T-cell (primary cell): Measurements from ENCODE around the gene EID1. TPM values are rescaled to one million over a fixed set of nuclear protein-coding genes. Genes with fewer than 3 reads are reported as not detected.

Experiments
- ATAC-seq, 4 experiments: fragments of 200-7000 bp in 3 of 4; fragments of 150-1000 bp in 1 of 4; cut with Tn5 transposase; replicated peaks in 1 of 4; 1 replicate in 3 of 4; 2 replicates in 1 of 4; pipeline ENCODE4 v1.10.0; 2021; ENCODE audit warnings: moderate library complexity in 3 of 4, mild to moderate bottlenecking in 2 of 4, moderate number of reproducible peaks in 1 of 4
- CTCF ChIA-PET, 2 donors: fragments of 300-600 bp; sonication (Branson Sonifier 250); formaldehyde crosslinking; loops; one replicate each; lab custom pipeline; 2022; ENCODE audit warnings: antibody characterized with exemption in 2 of 2; lab: Charles Lee
- POLR2A ChIA-PET, 2 donors: fragments of 300-600 bp; sonication (Branson Sonifier 250); formaldehyde crosslinking; loops; one replicate each; lab custom pipeline; 2022; ENCODE audit warnings: antibody characterized with exemption in 2 of 2; lab: Charles Lee
- DNase-seq, 35 experiments: peaks; one replicate each; pipeline versions ENCODE4 v3.0.0 to v3.0.0-alpha.2; 2013 to 2023
- H3K27ac ChIP-seq: one replicate; pipeline ENCODE4 v1.5.1; 2013; ENCODE audit warnings: low read length
- H3K27me3 ChIP-seq, 2 experiments: replicated peaks in 1 of 2; 1 replicate in 1 of 2; 2 replicates in 1 of 2; pipeline versions ENCODE4 v1.6.1 to v1.7.0; 2013; ENCODE audit warnings: low read length in 1 of 2, mixed read lengths in 1 of 2; ENCODE audit not compliant: control insufficient read depth in 2 of 2, insufficient read depth in 2 of 2; ENCODE audit errors: extremely low read depth in 1 of 2
- H3K36me3 ChIP-seq, 2 donors: 1 replicate in 1 of 2; 2 replicates in 1 of 2; pipeline versions ENCODE4 v1.6.1 to v1.7.0; 2013; ENCODE audit warnings: low read length in 1 of 2; ENCODE audit not compliant: control insufficient read depth in 2 of 2, insufficient read depth in 1 of 2; ENCODE audit errors: extremely low read depth in 1 of 2
- H3K4me1 ChIP-seq, 2 experiments: 1 replicate in 1 of 2; 2 replicates in 1 of 2; pipeline versions ENCODE4 v1.6.1 to v1.7.0; 2013; ENCODE audit warnings: low read length in 2 of 2, mixed read lengths in 1 of 2; ENCODE audit not compliant: insufficient read depth in 2 of 2, control insufficient read depth in 1 of 2; ENCODE audit errors: extremely low read depth in 1 of 2
- H3K4me3 ChIP-seq, 2 donors: 1 replicate in 1 of 2; 2 replicates in 1 of 2; pipeline versions ENCODE4 v1.5.1 to v1.7.0; 2013; ENCODE audit warnings: mild to moderate bottlenecking in 2 of 2, low read length in 1 of 2, moderate library complexity in 1 of 2; ENCODE audit not compliant: control insufficient read depth in 1 of 2; ENCODE audit errors: extremely low read depth in 1 of 2
- H3K9me3 ChIP-seq: 2 replicates; pipeline ENCODE4 v1.7.0; 2013
- H3K27ac Mint-ChIP-seq, 2 donors: one replicate each; pipeline ENCODE4 v1.8.0; 2020 to 2021; ENCODE audit warnings: mild to moderate bottlenecking in 2 of 2, mixed read lengths in 2 of 2
- H3K27me3 Mint-ChIP-seq, 2 donors: one replicate each; pipeline ENCODE4 v1.8.0; 2021 to 2022; ENCODE audit warnings: mixed read lengths in 2 of 2
- H3K36me3 Mint-ChIP-seq: one replicate; pipeline ENCODE4 v1.8.0; 2021; ENCODE audit warnings: mixed read lengths
- H3K4me1 Mint-ChIP-seq, 3 donors: one replicate each; pipeline ENCODE4 v1.8.0; 2020 to 2022; ENCODE audit warnings: mixed read lengths in 3 of 3, mild to moderate bottlenecking in 1 of 3
- H3K4me3 Mint-ChIP-seq, 3 donors: one replicate each; pipeline ENCODE4 v1.8.0; 2020 to 2022; ENCODE audit warnings: mild to moderate bottlenecking in 3 of 3, mixed read lengths in 3 of 3, moderate library complexity in 3 of 3
- H3K9me3 Mint-ChIP-seq, 3 donors: one replicate each; pipeline ENCODE4 v1.8.0; 2020 to 2022; ENCODE audit warnings: mixed read lengths in 3 of 3
- WGBS: methylation state at CpG from one replicate; pipeline ENCODE4 v1.1.5; 2013; ENCODE audit warnings: missing lambda C conversion rate; ENCODE audit not compliant: insufficient coverage; 5-methylcytosine and 5-hydroxymethylcytosine counted together
- total RNA-seq, 35 experiments: library from RNA in 6 of 35; stranded (reverse) in 6 of 35; fragments of 120-200 nt in 1 of 35; gene quantifications; one replicate each; pipeline versions ENCODE4 v1.2.1 to v1.2.4 and lab custom pipeline; 2013 to 2026

Gene EID1
- total RNA-seq, 5 donors from 2014 or later (not counting 1 experiment from before 2014, with no cell fraction given): 43.4 to 82.0 (median 74.4) TPM

- 88% methylated on average over 1 of the region's 1 CpG for WGBS
These were observed 10.9 kb downstream of the EID1 start for GRCh38 chr15:48888836-48889235.

GRCh38 chr15:48889925-48890324 lies 12.0 kb downstream of the EID1 start:
- ATAC-seq: no peak
- no peak overlapping the region for H3K27ac Mint-ChIP-seq
- DNase-seq: no peak
- Histone ChIP-seq H3K4me1 (no peaks in the 10 kb centered on the region), H3K27ac (no peak overlapping the region), H3K27me3 (no peaks in the 10 kb centered on the region), H3K36me3 (no peaks in the 10 kb centered on the region), H3K4me3 (no peak overlapping the region), H3K9me3 (no peaks in the 10 kb centered on the region)
- no peaks in the 10 kb centered on the region for H3K4me1 Mint-ChIP-seq
- peaks cover 23 to 35% of the 10 kb centered on the region in 2 donors for H3K27me3 Mint-ChIP-seq
- CTCF ChIA-PET: no interaction called here
- no CpG with 5 or more reads among the region's 3 CpGs for whole genome bisulfite sequencing
- H3K9me3 Mint-ChIP-seq: no peaks in the 10 kb centered on the region
- no peaks in the 10 kb centered on the region for H3K36me3 Mint-ChIP-seq
- POLR2A ChIA-PET: no interaction called here
- H3K4me3 Mint-ChIP-seq: no peak overlapping the region

More at GRCh38 chr15:48888836-48889235, 10.9 kb downstream of the EID1 start:
- ChIA-PET CTCF (no interaction called here), POLR2A (interaction anchor here in 1 of 2 donors (0.5 kb wide), 1 partner anchor 504 kb away, joined by 3 read pairs; no protein-coding TSS in a partner anchor)
- no peak for DNase-seq
- Mint-ChIP-seq H3K27me3 (peaks cover 22 to 40% of the 10 kb centered on the region in 2 donors), H3K4me1 (no peaks in the 10 kb centered on the region), H3K4me3 (no peak overlapping the region), H3K27ac (no peak overlapping the region), H3K36me3 (no peaks in the 10 kb centered on the region), H3K9me3 (no peaks in the 10 kb centered on the region)
- ATAC-seq: no peak
- no peak overlapping the region for H3K4me3 ChIP-seq
- no peaks in the 10 kb centered on the region for H3K4me1 ChIP-seq
- H3K9me3 ChIP-seq: no peaks in the 10 kb centered on the region
- H3K36me3 ChIP-seq: no peaks in the 10 kb centered on the region
- H3K27me3 ChIP-seq: no peaks in the 10 kb centered on the region
- no peak overlapping the region for H3K27ac ChIP-seq

- POLR2A ChIA-PET: no interaction called here
- no peak overlapping the region for H3K4me3 Mint-ChIP-seq
- CTCF ChIA-PET: no interaction called here
- H3K36me3 ChIP-seq: no peaks in the 10 kb centered on the region
- no peaks in the 10 kb centered on the region for H3K36me3 Mint-ChIP-seq
- no peak overlapping the region for H3K27ac ChIP-seq
- DNase-seq (no peak), ATAC-seq (no peak)
- no peaks in the 10 kb centered on the region for H3K4me1 ChIP-seq
- WGBS: 95% methylated on average over 6 of the region's 10 CpGs
- H3K27me3 ChIP-seq: no peaks in the 10 kb centered on the region
- peaks cover 24 to 34% of the 10 kb centered on the region in 2 donors for H3K27me3 Mint-ChIP-seq
- no peak overlapping the region for H3K4me3 ChIP-seq
- no peaks in the 10 kb centered on the region for H3K4me1 Mint-ChIP-seq
- no peaks in the 10 kb centered on the region for H3K9me3 ChIP-seq
- H3K27ac Mint-ChIP-seq: no peak overlapping the region
- no peaks in the 10 kb centered on the region for H3K9me3 Mint-ChIP-seq
These were observed 12.5 kb downstream of the EID1 start for GRCh38 chr15:48890375-48890972.

- peaks cover 19 to 31% of the 10 kb centered on the region in 2 donors for H3K27me3 Mint-ChIP-seq
- POLR2A ChIA-PET: no interaction called here
- no peak for ATAC-seq
These were observed 13.4 kb downstream of the EID1 start for GRCh38 chr15:48891232-48891765.

GRCh38 chr15:48893311-48893710 lies 15.4 kb downstream of the EID1 start:
- ChIA-PET POLR2A (no interaction called here), CTCF (no interaction called here)
- Histone ChIP-seq H3K27ac (no peak overlapping the region), H3K36me3 (no peaks in the 10 kb centered on the region), H3K9me3 (no peaks in the 10 kb centered on the region), H3K4me3 (no peak overlapping the region), H3K27me3 (peaks cover 0 to 3% of the 10 kb centered on the region in 2 experiments), H3K4me1 (no peaks in the 10 kb centered on the region)
- peaks cover 35 to 36% of the 10 kb centered on the region in 2 donors for H3K27me3 Mint-ChIP-seq
- no peaks in the 10 kb centered on the region for H3K36me3 Mint-ChIP-seq
- ATAC-seq: no peak
- no peak overlapping the region for H3K4me3 Mint-ChIP-seq
- no peak overlapping the region for H3K27ac Mint-ChIP-seq
- no peaks in the 10 kb centered on the region for H3K4me1 Mint-ChIP-seq
- H3K9me3 Mint-ChIP-seq: no peaks in the 10 kb centered on the region
- WGBS: 80% methylated on average over 1 of the region's 3 CpGs
- DNase-seq: no peak

More at GRCh38 chr15:48891232-48891765, 13.4 kb downstream of the EID1 start:
- Mint-ChIP-seq H3K36me3 (no peaks in the 10 kb centered on the region), H3K4me3 (no peak overlapping the region), H3K4me1 (no peaks in the 10 kb centered on the region), H3K27ac (no peak overlapping the region), H3K9me3 (no peaks in the 10 kb centered on the region)
- Histone ChIP-seq H3K27me3 (no peaks in the 10 kb centered on the region), H3K4me3 (no peak overlapping the region), H3K4me1 (no peaks in the 10 kb centered on the region), H3K27ac (no peak overlapping the region), H3K36me3 (no peaks in the 10 kb centered on the region), H3K9me3 (no peaks in the 10 kb centered on the region)
- DNase-seq: no peak
- CTCF ChIA-PET: interaction anchor here in 1 of 2 donors (0.9 kb wide), 1 partner anchor 90 kb away, joined by 5 read pairs; no protein-coding TSS in a partner anchor
- WGBS: no CpG with 5 or more reads among the region's 6 CpGs

- H3K4me1 ChIP-seq: no peaks in the 10 kb centered on the region
- H3K27me3 ChIP-seq: peaks cover 0 to 3% of the 10 kb centered on the region in 2 experiments
- Mint-ChIP-seq H3K4me1 (no peaks in the 10 kb centered on the region), H3K36me3 (no peaks in the 10 kb centered on the region), H3K27ac (no peak overlapping the region), H3K27me3 (peaks cover 28 to 33% of the 10 kb centered on the region in 2 donors), H3K9me3 (no peaks in the 10 kb centered on the region), H3K4me3 (no peak overlapping the region)
- DNase-seq: no peak
- H3K36me3 ChIP-seq: no peaks in the 10 kb centered on the region
- no peaks in the 10 kb centered on the region for H3K9me3 ChIP-seq
- H3K27ac ChIP-seq: no peak overlapping the region
- ATAC-seq: no peak
- ChIA-PET CTCF (no interaction called here), POLR2A (no interaction called here)
- WGBS: 74% methylated on average over 7 of the region's 13 CpGs
- H3K4me3 ChIP-seq: no peak overlapping the region
These were observed 19.2 kb downstream of the EID1 start for GRCh38 chr15:48896869-48897814.
